ENCODE results near the gene EHHADH.
"Not testable (repeated sequence)": the region's sequence is repeated elsewhere in the genome, so short reads cannot be mapped to it uniquely, and the experiment has no call there.

Gene EHHADH

DNA sequence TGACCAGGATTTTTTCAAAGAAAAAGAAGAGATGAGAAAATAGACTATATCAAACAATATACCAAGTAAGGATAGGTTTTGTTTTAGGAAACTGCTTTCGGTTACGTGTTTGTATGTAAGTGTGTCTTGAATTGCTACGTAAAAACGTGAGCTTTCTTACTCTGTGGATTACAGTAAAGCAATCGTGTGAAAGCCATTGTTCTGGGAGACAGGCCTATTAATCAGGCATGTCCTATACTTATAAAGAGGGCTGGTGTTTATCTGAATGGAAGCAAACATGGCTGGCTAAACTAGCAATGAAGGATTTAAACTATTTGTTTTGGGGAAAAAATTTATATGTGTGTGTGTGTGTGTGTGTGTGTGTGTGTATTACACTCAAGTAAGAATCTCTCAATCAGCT lies 2.6 kb downstream of the EHHADH start:
- no peak for DNase-seq (ENCODE audit: low spot score)

DNA sequence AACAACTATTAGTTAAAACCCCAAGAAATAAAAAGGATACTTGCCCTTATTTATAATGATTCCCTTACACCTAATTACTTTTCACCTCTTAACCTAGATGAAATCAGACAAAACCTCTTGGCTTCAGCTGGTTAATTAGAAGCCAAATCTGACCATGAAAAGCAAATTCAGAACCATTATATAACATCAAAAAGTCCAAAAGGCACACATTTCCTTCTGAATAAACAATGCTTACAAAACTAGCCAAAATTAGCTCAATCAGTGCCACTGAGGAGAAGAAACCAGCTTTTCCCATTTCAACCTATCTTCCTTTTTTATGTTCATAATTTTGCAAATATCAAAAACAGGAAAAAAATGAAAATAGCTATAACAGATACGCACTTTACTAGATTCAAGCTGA lies 3.2 kb downstream of the EHHADH start:
- DNase-seq (ENCODE audit: low spot score), result no peak

DNA sequence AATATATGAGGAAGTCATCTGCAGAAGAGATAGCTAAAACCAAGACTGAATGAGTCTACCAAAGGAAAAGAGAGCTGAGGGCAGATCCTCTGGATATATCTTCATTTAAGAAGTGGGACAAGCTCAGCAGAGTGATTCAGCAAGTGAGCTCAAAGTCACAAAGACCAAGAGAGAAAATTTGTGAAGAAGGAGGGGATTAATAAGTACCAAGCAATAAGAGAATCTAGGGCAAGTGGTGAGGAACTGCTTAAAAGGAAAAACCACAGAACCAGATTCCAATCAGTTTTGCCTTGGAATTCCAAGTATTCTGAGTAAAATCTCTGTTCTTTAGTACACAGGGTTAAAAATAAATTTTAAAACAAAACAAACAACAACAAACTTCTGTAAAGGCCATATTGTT lies 3.6 kb downstream of the EHHADH start:
- DNase-seq (ENCODE audit: low spot score), result no peak

DNA sequence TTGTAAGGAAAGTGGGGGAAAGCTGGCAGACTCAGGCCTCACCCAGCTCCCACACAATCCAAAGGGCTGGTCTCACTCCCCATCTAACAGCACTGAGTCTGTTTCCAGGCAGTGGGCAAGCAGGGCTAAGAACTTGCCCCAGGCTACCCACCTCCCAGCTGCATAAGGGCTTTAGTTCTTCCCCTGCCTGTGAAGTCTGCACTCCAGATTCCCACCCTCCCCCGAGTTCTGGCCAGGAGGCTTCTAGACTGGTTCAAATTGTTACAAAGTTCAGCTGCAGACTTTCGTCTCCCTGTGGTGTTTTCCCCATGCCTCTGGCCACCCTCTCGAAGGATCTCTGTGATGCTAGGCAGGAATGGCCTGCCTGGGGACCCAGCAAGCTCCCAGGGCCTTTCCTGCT lies 11.2 kb downstream of the EHHADH start:
- DNase-seq (ENCODE audit: low spot score), result no peak

DNA sequence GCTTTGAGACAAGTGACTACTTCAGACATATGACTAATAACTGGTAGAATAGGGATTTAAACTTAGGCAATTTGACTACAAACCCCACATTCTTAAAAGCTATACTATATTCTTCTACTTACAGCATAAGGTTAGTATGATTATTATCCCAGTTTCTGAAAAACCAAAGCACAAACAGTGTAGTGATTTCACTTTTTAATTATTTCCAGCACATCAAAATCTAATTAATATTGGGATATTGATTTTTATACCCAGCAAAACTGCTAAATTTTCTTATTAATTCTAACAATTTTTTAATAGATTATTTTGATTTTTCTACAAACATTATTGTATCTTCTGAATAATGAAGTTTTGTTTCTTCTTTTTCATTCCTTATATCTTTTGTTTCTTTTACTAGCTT lies 16.9 kb downstream of the EHHADH start:
- DNase-seq (ENCODE audit: low spot score), result no peak

DNA sequence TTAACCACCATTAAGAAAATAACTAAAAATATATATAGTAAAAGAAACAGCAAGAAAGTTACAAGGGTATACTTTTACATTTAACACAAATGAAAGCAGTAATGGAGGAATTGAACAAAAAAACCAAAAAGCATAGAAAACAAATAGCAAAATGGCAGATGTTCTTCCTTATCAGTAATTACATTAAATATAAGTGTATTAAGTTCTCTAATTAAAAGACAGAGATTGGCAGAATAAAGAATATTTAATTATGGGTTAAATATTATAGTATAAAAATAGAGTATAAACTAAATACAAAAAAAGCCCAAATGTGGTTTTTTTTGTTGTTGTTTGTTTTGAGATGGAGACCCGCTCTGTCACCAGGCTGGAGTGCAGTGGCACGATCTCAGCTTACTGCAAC lies 20.5 kb downstream of the EHHADH start:
- no peak for DNase-seq (ENCODE audit: low spot score)

DNA sequence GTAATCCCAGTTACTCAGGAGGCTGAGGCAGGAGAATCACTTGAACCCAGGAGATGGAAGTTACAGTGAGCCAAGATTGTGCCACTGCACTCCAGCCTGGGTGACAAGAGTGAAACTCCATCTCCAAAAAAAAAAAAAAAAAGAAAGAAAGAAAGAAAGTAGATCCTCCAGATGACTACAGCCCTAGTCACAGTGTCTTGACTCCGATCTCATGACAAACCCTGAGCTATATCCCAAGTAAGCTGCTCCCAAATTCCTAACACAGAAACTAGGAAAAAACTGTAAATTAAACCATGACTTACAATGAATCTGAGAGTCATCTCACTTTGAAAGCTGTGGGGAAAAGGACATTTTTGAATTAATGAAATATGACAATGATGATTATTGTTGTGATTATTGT lies 27.3 kb downstream of the EHHADH start:
- DNase-seq (ENCODE audit: low spot score), result not testable (repeated sequence)

DNA sequence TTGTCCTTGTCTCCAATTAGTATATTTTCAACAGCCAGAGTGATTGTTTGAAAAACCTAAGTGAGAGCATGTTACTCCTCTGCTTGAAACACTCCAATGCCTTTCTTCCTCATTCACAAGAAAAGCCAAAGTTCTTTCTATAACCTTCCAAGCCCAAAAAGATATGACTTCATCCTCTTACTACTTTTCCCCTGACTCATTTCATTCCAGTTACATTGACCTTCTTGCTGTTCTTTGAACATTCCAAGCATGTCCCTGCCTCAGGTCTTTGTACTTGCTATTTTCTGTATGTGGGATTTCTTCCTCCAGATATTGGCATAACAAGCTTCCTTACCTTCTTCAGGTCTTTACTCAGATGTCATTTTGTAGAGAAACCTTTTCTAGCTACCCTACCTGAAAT lies 28.3 kb downstream of the EHHADH start:
- no peak for DNase-seq (ENCODE audit: low spot score)

DNA sequence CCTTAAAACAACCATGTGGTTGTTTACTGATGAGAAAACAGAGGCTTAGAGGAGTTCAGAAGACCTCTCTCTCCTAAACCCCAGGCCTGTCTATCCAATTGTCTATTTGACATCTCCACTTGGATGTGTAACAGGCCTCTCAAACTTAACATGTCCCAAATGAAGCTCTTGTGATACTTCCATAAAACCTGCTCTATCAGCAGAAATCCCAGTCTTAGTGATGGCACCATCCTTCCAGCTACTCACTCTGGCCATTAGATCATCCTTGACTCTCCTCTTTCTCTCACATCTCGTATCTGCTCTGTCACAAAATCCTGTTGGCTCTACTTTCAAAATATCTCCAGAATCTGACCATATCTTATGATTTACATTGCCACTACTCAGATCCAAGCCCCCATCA lies 28.8 kb downstream of the EHHADH start:
- DNase-seq (ENCODE audit: low spot score), result no peak

DNA sequence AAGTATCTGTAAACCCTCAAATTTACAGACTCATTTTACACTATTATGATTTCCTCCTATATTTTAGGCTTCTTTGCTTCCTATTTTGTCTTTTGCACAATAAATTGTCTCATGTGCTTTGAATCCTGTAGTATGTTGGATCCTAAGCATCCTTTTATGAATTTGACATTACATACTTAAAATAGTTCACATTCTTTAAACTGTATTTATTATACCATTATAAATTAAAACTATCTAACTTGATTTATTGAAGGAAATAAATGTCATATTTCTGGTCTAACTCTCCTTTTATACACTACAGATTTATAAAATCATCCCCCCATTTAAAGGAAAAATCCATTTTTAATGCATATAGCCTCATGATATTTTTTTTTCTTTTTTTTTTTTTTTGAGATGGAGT lies 32.6 kb downstream of the EHHADH start:
- DNase-seq (ENCODE audit: low spot score), result no peak

DNA sequence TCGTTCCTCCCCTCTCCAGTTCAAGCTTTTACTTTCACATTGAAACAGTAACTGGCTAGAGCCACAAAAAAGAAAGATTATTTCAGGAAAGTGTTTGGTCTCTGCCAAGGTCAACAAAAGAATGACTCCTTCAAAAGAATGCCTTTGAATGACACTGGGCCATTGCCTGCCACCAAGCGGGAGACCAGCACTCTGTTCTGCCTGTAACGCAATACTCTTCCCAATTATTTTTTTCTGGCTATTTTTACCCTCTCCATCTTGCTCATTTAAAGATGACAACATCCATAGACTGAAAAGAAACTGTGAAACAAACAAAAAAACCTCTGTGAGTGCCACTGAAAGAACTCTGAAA lies 37.3 kb downstream of the EHHADH start:
- no peak for DNase-seq (ENCODE audit: low spot score)

DNA sequence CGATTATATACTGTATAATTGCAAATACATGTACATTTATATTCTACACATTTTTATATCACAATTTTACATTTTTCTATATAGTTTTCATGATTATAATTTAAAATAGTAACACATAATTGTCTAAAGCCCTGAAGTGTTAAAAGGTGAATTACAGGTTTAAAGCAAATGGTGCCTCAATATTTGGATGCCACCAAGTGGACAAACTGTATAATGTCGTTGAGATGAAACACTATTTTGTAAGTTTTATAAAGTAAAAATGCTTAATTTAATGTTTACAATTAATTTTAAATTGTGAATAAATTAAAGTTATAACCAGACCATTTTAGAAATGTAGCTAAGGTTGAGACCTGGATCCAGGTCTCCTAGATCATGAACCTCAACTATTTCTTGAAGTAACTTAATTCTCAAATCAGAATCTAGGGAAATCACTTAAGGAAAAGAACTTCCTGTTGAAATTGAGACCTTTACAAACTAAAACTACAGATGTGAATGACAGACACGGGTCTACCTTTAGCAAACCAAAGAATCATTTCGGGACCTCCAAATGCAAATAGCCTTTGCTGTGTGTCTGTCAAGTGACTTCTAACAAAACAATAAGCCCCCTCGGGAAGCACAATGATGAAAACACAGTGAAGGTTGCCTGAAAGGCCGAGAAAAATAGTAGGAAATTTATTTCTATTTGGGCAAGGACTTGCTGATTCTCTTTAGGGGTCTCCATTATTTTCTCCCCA lies 37.8 kb downstream of the EHHADH start:
- no peak for DNase-seq (ENCODE audit: low spot score)

DNA sequence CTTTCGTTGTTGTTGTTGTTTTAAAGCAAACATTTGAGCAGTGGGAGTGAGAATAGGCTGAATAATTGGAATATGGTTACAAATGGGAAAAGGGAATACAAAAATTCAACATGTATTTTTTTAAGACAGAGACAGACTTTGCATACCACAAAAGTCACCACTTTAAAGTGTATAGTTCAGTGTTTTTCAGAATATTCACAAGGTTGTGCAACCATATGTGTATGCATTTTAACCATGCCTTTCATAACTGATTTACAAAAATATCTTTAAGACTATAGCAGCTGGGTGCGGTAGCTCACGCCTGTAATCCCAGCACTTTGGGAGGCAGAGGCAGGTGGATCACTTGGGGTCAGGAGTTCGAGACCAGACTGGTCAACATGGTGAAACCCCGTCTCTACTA lies 41.3 kb downstream of the EHHADH start:
- no peak for DNase-seq (ENCODE audit: low spot score)

DNA sequence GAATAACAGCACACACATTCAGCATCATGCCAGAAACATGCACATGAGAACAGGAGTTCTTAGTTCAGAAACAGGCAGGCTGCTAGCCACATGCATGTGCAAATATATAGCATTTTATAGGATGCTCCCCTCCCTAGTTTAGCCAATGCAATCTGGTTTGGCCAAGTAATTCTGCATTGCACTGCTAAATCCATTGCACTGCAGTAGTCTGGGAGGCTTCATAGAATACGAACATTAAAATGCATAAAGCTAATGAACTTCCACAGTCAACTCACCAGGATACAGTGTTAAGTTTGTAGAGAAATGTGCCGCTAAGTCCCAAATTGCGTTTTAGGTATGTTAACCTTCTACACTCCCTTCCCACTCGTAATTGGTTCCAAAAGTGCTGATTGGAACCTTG lies 41.8 kb downstream of the EHHADH start:
- DNase-seq (ENCODE audit: low spot score), result no peak

DNA sequence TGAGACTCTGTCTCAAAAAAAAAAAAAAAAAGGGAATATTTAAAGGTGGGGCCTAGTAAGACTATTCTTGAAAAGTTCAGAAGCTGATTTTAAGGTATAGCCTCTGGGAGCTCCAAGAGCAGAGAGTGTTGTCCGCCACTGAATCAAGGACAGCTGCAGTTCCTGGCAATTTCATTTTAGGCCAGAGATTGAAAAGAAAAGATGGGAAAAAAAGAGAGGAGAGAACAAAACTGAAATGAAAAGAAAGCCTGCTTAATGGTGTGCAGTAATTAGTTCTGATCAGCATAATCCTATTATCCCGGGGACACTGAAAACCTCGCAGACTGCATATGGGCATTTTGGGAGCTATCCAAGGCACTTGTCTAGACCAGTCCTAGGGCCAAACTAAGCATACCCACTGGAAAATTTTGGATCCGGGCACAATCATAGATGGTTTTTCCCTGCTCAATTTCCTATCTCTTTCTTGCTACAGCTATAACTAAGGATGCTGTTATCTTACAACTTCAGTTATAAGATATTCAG lies 43.2 kb downstream of the EHHADH start:
- DNase-seq (ENCODE audit: low spot score), result no peak

DNA sequence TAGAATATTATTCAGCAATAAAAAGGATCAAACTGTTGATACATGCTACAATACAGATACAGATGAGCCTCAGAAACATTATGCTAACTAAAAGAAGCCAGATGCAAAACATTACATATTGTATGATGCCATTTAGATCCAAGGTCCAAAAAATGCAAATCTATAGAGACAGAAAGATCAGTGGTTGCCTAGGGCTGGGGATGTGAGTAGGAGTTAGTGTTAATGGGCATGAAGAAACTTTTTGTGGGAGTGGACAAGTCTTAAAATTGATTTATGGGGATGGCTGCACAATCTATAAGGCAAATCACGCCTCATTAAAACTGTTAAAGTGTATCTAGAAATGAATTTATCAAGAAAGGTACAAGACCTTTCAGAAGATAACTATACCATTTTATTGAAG lies 45.0 kb downstream of the EHHADH start:
- no peak for DNase-seq (ENCODE audit: low spot score)

DNA sequence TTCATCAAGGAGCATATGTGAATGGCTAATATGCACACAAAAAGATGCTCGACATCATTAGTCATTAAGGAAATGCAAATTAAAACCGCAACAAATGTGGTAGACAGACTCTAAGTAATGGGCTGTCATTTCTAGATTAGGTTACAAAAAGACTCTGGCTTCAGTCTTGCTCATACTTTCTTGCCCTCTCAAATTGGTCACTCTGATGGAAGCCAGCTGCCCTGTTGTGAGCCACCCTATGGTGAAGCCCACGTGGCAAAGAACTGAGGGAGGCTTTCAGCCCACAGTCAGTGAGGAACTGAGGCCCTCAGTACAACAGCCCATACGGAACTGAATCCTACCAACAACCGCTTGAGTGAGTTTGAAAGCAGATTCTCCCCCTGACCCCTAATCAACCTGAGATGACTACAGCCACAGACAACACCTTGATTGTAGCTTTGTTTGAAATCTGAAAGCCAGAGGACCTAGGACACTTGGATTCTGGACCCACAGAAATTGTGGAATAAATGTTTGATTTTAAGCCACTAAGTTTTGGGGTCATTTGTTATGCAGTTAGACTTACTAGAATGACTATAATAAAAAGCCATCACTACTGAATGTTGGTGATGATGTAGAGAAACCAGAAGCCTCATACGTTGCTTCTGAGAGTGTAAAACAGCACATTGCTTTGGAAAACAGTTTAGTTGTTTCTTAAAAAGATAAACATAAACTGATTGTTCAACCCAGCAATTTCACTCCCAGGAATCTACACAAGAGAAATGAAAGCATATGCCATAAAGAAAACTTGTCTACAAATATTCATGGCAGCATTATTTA lies 45.7 kb downstream of the EHHADH start:
- no peak for DNase-seq (ENCODE audit: low spot score)

DNA sequence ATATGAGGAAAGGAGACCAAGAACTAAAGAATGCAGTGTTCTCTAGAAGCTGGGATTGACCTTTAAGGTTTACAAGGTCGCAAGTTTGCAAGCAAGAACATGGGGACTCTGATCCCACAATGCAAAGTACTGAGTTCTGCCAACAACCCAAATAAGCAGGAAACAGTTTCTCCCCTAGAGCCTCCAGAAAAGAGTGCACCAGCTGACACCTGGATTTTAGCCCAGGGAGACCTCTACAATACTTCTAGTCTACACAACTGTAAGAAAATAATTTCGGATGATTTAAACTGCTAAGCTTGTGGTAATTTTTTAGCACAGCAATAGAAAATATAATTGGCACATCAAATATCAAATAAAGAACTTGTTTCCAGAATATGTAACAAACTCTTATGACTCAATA lies 46.4 kb downstream of the EHHADH start:
- DNase-seq (ENCODE audit: low spot score), result no peak

DNA sequence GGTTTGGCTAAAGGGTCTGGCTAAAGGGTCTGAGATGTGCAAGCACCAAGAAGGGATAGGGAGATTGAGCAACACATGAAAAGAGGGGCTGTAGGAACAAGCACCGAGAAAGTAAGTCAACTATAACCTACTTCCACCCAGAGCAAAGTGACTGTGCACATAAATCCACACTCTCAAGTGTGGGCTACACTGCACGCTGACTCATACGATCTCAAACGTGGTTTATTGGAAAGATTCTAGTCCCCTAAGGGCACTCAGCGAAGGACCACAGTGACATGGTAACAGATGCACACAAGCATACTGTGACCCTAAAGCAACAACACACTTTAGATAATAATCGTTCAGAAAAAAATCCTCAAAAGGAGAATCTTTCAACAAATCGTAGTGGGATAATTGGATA lies 48.0 kb downstream of the EHHADH start:
- DNase-seq (ENCODE audit: low spot score), result no peak

DNA sequence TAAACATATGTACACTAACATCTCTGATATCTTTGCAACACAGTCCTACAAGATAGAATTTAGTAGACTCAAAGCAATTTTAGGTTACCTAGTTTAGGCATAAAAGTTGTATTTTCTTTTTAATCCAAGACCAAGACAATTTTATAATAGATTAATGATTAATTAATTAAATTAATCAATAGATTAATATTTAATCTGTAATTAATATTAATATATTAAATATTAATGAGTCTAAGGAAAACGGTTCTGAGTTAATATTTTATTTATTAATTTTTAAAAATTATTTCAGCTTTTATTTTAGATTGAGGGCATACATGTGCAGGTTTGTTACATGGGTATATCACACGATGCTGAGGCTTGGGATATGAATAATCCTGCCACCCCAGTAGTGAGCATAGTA lies 49.0 kb downstream of the EHHADH start:
- no peak for DNase-seq (ENCODE audit: low spot score)

DNA sequence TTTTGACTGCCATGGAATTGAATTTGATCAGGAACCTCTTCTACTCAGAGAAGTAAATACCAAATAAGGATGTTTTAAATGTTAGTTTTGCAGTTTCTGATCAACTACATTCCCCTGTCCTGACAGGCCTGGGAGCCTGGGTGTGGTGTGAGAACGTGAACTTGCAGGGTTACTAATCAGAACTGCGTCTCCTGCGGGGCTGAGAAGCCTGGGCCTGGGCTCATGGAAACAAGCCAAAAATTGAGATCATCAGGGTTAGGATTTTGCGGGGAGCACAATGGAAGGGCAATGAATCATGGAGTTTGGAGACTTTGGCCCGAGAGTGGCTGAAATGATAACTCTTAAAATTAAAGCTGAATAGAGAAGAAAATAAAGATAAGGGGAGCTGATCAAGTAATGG lies 53.2 kb downstream of the EHHADH start:
- DNase-seq (ENCODE audit: low spot score), result no peak

DNA sequence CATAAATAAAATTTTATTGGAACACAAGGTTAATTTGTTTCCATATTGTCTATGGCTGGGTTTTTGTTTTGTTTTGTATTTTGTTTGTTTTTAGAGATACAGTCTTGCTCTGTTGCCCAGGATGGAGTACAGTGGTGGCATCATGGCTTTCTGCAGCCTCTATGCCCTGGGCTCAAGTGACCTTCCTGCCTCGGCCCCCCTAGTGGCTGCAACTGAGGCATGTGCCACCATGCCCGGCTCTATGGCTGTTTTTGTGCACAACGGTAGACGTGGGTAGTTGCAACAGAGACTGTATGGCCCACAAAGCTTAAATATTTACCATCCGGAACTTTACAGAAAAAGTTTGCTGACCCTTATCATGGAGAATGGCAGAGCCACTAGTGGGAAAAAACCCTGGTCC lies 54.2 kb downstream of the EHHADH start:
- DNase-seq (ENCODE audit: low spot score), result no peak

DNA sequence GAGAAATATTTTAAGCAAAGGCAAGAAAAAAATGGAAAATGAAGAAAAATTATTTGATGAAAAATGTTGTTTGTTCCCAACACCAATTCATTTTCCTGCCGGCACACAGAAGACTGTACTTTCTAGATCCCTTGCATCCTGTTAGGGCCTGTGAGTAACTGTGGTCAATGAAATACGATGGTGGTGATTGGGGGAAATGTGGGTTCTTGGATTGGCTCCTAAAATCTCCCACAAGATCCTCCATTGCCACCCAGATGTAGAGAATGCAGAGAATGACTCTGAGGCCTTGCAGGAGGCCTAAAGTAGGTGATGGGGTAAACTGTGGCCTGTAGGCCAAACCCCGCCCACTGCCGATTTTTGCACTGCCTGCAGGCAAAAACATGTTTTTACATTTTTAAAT lies 54.6 kb downstream of the EHHADH start:
- no peak for DNase-seq (ENCODE audit: low spot score)

DNA sequence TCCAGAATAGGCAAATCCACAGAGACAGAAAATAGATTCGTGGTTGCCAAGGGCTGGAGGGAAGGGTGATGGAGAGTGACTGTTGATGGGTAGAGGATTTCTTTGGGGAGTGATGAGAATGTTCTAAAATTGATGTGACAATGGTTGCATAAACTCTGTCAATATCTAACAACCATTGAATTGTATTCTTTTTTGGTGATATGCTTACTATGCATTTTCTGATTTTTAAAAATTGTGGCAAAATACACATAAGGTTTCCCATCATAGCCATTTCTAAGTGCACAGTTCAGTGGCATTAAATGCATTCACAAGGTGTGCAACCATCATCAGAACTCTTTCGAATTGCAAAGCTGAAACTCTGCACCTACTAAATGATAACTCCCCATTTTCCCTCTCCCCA lies 56.8 kb downstream of the EHHADH start:
- DNase-seq (ENCODE audit: low spot score), result no peak
